Right hindlimb (tissue), 1 donor: ENCODE measurements around the gene VPS41.

Experiments used
- DNase-seq: peaks from one replicate; pipeline ENCODE4 v3.0.0-alpha.2; 2018

VPS41 gene

DNA sequence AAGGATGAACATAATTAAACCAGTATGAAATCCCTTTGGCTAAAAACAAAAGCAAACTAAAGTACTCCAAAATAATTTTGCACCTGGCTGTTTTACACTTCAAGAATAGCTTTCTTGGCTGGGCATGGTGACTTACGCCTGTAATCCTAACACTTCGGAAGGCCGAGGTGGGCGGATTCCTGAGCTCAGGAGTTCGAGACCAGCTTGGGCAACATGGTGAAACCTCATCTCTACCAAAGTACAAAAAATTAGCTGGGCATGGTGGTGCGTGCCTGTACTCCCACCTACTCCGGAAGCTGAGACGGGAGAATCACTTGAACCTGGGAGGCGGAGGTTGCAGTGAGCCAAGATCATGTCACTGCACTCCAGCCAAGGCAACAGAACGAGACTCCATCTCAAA lies 185.7 kb downstream of the VPS41 start:
- DNase-seq: no peak

- no peak for DNase-seq
Observed at GRCh38 chr7:38716397-38716796, 192.6 kb downstream of the VPS41 start.

DNA sequence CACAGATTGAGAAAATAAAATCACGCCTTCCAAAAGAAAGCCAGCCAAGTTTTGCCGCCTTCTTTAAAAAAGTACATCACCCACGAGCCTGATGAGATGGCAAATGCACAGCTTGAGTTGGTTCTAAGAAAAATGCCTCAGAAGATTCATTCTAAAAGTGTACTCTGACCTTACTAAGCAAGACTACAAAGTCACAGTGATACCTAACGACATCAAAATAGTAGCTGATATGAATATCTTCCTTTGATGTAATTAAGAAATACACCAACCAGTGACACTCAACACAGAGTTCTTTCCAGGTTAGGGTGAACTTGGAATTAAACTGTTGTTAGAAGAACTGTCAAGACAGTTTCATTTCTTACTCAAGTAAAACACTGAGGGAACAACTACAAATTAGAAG lies 199.9 kb downstream of the VPS41 start:
- no peak for DNase-seq

GRCh38 chr7:38704751-38705150 lies 204.2 kb downstream of the VPS41 start:
- no peak for DNase-seq

GRCh38 chr7:38704041-38704547 lies 204.9 kb downstream of the VPS41 start:
- no peak for DNase-seq

- DNase-seq: no peak
Observed at GRCh38 chr7:38703093-38703492, 205.9 kb downstream of the VPS41 start.

DNA sequence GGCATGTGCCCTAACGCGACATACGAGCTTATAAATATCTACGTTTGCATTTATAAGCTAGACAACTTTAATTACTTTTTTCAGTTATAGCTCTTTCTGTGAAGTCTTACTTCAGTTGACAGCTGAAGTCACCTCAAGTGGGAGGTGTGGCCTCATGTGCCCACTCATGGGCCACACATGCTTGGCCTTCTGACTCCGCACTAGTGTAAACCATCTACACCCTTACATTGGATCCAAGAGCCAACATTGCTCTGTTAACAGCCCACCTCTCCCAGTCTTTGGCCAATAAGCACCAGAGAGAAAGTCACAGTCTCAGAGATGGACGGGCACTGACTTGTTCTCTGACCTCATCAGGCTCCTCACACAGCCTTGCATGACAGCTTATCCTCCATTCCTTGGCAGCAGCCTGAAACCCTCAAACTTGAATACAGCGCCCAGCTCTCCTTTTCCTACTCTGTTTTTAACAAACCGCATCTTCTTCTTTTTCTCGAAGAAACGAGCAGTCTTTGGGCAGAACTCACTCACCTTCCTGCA lies 206.9 kb downstream of the VPS41 start:
- DNase-seq: no peak

DNA sequence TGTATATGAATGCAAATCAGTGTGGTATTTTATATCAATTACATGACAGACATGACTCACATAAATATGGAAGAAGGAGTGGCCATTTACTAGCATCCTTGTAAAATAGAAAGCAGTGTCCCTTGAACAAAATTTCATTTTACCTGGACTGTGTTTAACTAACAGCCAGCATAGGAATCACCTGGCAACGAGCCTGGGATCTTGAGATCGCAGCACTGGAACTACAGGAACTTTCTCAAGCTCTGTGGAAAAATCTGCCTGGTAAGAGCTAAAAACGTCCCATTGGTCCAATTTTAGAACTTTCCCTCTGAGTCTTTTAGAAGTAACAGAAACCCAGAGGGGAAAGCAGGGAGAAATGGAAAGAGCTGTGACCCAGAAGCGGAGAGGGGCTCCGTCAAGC lies 208.9 kb downstream of the VPS41 start:
- no peak for DNase-seq

GRCh38 chr7:38699471-38699870 lies 209.5 kb downstream of the VPS41 start:
- DNase-seq: no peak

GRCh38 chr7:38694326-38694725 lies 214.7 kb downstream of the VPS41 start:
- DNase-seq: no peak

DNA sequence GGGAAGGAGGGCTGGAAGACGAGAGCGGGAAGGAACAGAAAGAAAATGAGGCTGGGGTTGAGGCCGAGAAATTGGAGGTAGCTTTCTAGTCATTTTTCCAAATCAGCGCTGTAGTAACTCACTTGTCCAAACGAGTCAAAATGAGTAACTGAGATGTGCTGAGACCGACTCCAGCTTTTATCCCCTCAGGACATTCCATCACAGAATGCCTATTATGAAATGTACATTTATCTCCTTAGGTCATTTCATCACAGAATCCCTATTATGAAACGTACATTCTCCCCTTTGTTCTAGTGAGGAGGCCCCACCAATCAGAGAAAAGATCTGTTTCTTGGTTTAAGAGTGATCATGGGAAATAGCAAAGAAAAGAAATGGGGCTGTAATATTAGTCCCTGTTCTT lies 222.1 kb downstream of the VPS41 start:
- DNase-seq: no peak

DNA sequence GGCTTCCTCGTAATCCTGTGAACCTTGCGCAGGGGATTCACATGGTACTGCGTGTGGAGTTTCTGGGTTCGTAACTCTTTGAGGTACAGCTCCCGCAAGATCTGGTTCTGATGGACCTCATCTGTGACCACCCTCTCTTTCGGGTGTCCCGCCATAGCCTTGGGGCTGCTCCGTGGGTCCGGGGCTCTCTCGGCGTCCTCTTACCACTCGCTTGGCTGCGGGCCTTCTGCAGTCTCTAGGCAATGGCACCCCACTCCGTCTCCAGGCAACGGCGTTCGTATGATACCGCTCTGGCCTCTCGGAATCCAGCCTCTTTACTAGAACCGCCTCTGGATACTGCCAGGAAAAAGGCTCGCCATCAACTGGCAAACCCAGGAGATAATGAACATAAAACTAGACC lies 223.1 kb downstream of the VPS41 start:
- DNase-seq: no peak

- no peak for DNase-seq
Observed at GRCh38 chr7:38682606-38683005, 226.4 kb downstream of the VPS41 start.

DNA sequence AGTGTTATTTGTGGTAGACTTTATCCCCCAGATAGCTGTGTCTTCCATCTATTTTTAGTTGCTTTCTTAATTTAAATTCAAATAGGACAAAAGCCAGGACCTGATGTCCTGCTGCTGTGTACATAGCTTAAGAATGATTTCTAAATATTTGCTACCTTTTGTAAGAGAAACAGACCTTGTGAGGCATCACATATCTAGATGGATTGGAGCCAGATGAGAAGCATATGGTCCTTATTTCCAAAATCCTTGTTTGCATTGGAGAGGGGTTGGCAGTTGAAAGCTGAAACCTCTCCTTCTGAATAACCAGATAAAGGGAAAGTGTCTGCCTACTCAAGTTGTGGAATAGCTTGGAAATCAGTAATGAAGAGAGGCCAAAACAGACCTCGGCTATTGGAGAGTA lies 227.1 kb downstream of the VPS41 start:
- no peak for DNase-seq

GRCh38 chr7:38679419-38679818 lies 229.6 kb downstream of the VPS41 start:
- no peak for DNase-seq

DNA sequence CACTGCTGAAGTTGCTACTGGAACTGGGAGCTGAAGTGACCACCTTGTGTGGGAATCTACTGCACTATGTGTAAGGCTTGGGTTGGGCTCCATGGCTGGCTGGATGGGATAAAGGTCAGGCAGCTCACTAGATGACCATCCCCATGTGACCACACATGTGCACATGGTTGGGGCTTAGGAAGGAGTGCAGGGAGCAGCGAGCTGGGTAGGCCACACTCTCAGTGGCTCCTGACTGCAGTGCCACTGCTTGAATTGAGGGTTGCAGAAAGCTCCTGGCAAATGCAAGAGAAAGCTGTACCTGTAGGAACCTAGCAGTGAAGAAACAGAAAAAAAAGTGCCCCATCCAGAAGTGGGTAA lies 230.3 kb downstream of the VPS41 start:
- no peak for DNase-seq

- no peak for DNase-seq
Observed at GRCh38 chr7:38677981-38678697, 230.9 kb downstream of the VPS41 start.

DNA sequence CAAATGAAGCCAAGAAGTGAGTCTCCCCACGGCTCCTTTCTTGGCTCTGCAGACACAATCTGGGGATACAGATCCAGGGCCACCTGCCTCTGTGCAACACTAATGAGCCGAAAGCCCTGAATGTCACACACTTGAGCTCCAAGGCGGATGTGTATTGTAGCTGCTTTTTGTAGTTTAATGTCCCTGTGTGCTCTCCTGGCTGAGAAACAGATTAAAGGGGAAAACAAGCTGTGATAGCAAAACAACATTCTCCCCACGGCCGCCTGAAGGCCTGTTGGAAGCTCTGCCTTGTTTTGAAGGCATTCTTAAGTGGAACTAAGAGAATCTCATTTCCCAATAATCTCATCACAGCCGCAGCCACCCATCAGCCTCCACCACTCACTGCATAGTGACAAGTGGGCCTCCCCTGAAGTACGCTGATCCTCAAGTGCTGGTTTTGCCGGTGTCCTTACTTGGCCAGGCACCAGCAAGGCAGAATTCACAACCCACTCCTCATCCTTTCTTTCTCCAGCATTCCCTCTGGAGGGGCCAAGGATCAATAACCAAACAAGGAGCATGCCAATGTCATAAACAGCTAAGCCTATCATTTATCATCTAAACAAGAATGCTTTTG lies 233.4 kb downstream of the VPS41 start:
- peak; percentile 44 for DNase-seq

DNA sequence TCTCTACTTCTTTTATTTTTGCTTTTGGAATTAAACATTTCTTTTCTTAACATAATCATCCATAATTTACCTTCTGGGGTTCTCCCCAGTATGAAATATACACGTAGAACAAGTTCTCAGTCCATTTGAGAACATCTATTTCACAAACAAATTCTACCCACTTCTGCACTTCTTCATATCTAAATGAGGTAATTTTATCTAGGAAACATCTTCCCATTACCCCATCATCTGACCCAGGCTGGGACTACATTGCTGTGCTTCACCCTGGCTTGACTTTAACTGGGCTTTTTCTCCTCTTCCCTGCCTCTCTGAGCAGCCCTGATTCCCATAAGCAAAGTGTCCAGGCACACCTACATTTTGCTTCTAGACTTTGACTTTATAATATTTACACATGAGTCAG lies 234.5 kb downstream of the VPS41 start:
- DNase-seq: no peak

- DNase-seq: no peak
Observed at GRCh38 chr7:38673795-38674194, 235.2 kb downstream of the VPS41 start.
